Vagina (tissue), 2 donors: Measurements from ENCODE around the gene PXN.

Experiments used
- POLR2A ChIP-seq, 2 donors: fragments of 450-650 bp; IDR thresholded peaks; one replicate each; pipeline ENCODE4 v1.6.1; 2017; ENCODE audit warnings: antibody characterized with exemption in 2 of 2, mild to moderate bottlenecking in 2 of 2, moderate library complexity in 2 of 2
- POLR2AphosphoS5 ChIP-seq, 2 donors: sonication (generic); formaldehyde crosslinking; IDR thresholded peaks; one replicate each; pipeline ENCODE4 v1.9.0; 2017; ENCODE audit warnings: antibody characterized with exemption in 2 of 2, mild to moderate bottlenecking in 2 of 2, low read depth in 1 of 2; ENCODE audit not compliant: insufficient read depth in 1 of 2
- TF ChIP-seq, protein P1 (sequence below), 3 experiments: fragments of 450-650 bp in 2 of 3; fragments of 200-600 bp in 1 of 3; sonication (generic) in 1 of 3; IDR thresholded peaks; one replicate each; pipeline ENCODE4 v1.5.1; 2017 to 2019; ENCODE audit warnings: antibody characterized with exemption in 3 of 3, mild to moderate bottlenecking in 2 of 3, moderate library complexity in 2 of 3

GRCh38 chr12:120225200-120225558, 40.4 kb downstream of the PXN start:
- no peak for TF ChIP-seq POLR2A (IDR thresholded peaks at IDR 0.05)
- TF ChIP-seq, protein P1, sequence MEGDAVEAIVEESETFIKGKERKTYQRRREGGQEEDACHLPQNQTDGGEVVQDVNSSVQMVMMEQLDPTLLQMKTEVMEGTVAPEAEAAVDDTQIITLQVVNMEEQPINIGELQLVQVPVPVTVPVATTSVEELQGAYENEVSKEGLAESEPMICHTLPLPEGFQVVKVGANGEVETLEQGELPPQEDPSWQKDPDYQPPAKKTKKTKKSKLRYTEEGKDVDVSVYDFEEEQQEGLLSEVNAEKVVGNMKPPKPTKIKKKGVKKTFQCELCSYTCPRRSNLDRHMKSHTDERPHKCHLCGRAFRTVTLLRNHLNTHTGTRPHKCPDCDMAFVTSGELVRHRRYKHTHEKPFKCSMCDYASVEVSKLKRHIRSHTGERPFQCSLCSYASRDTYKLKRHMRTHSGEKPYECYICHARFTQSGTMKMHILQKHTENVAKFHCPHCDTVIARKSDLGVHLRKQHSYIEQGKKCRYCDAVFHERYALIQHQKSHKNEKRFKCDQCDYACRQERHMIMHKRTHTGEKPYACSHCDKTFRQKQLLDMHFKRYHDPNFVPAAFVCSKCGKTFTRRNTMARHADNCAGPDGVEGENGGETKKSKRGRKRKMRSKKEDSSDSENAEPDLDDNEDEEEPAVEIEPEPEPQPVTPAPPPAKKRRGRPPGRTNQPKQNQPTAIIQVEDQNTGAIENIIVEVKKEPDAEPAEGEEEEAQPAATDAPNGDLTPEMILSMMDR (IDR thresholded peaks at IDR 0.05), result no peak
- TF ChIP-seq POLR2AphosphoS5 (IDR thresholded peaks at IDR 0.05; ENCODE audit: insufficient read depth in 1 of 2, low read depth in 1 of 2), result no peak
